ENCODE results near the gene RAP2B.
"Not testable (repeated sequence)": the region's sequence is repeated elsewhere in the genome, so short reads cannot be mapped to it uniquely, and the experiment has no call there.

The RAP2B gene

DNA sequence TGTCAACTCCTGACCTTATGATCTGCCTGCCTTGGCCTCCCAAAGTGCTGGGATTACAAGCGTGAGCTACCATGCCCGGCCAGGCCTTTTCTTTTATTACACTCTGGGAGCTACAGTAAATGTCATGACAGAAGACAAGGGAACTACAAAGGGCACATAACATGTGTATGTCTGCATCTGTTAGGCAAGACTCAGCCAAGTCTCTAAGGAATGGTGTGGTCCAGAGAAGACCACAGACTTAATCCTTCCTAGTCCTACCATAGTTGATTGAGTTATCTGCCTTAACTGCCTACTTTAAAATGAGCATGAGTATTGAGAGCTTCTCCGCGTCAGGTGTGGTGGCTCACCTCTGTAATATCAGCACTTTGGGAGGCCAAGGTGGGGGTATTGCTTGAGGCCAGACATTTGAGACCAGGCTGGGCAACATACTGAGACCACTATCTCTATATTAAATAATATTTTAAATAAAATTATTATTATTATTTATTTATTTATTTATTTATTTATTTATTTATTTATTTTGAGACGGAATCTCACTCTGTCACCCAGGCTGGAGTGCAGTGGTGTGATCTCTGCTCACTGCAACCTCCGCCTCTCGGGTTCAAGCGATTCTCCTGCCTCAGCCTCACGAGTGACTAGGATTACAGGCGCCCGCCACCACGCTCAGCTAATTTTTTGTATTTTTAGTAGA is 31.9 kb downstream of the RAP2B start:
- not testable (repeated sequence) for DNase-seq (ENCODE audit: low spot score)

DNA sequence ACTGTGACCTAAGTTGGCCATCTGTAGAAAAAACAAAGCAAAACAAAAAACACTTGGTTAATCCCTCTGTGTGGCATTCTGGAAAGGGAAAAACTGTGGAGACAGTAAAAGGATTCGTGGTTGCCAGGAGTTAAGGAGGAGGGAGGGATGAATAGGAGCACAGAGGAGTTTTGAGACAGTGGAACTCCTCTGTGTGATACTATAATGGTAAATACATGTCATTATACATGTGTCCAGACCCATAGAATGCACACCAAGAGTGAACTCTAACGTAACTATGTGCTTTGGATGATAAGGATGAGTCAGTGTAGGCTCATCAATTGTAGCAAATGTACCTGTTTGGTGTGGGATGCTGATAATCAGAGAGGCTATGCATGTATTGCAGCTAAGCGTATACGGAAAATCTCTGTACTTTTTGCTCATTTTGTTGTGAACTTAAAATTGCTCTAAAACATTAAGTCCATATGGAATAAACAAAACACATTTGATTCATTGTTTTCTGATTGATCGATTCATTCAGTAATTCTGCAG is 33.4 kb downstream of the RAP2B start:
- DNase-seq (ENCODE audit: low spot score): no peak

DNA sequence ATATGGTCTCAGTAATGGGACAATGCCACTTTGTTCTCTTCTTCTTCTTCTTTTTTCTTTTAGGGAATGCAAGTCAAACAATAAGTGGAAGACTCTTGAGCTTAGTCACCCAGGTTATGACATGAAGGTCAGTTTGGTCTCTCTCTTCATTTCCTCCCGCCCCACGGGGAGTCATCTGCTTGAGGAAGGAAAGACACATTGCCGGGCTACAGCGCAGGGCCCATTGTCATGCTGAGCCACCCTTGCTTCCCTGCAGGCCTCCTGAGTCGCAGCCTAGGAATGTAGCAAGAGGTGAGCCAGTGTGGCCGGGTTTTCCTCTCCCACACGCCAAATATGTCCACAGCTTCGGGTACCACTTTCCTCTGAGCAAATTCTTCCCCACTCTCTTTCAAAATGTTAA is 47.6 kb downstream of the RAP2B start:
- no peak for DNase-seq (ENCODE audit: low spot score)

DNA sequence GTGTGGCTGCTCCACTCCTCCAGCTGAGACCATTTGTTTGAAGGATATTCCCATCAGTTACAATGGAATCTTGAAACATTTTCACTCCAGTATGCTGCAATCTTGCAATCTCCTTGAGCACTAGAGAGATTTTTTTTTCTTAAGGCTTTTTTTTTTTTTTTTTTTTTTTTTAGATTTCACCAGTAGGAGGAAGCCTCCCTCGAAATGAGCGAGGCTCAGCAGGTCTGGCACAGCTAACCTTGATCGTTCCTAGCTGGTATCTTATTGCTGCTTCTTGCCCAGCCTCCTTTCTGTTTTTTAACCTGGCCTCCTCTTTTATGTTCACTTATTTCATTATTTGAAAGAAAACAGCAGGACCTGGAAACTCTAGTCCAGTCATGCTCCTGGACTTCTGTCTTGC is 48.1 kb downstream of the RAP2B start:
- DNase-seq (ENCODE audit: low spot score): no peak

DNA sequence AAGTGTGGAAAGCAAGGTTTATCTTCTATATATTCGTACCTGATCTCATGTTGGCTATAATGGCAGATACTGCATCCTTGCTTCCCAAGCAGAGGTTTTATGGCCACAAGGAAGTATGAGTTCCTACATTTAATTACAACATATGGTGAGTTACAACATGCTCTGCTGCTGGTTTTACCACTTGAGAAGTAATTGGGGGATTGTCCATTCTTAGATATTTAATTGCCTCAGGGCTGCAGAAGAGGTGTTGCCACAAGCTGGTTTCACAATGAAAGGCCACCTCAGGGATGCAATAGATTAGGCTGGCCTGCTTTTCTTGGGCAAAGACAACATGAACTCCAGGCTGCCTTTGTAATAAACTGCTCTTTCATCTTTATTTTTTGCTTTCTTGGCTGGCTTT is 48.6 kb downstream of the RAP2B start:
- no peak for DNase-seq (ENCODE audit: low spot score)

DNA sequence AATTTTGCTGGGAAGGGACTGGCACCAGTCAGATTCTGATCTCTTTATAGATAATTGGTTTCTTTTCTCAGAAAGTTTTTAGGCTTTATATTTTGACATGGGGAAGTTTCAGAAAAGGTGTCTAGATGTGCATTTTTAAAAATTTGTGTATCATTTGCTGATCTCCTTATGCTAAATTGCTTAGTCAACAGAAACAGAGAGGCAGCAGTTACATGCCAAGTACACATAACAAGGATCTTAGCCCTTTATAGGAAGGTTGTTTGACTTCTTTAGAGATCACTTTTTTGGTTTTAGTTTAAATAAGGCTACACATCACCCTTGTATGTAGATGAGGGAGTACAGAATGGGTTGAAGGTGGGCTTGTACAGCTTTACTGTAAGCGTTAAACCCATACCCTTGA is 53.5 kb downstream of the RAP2B start:
- no peak for DNase-seq (ENCODE audit: low spot score)

DNA sequence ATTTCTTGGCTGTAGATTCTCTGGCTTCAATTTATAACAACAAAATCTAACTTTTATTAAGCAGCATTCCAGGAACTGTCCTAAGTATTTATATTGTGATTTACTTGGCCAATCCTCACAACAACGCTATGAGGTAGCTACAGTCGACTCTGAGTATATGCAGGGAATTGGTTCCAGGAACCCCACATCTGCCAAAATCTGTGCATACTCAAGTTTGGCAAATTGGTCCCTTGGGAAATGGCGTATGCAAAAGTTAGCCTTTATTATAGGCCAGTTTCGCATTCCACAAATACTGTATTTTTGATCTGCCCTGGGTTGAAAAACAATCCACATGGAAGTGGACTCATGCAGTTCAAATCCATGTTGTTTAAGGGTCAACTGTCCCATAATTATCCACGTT is 53.9 kb downstream of the RAP2B start:
- no peak for DNase-seq (ENCODE audit: low spot score)

DNA sequence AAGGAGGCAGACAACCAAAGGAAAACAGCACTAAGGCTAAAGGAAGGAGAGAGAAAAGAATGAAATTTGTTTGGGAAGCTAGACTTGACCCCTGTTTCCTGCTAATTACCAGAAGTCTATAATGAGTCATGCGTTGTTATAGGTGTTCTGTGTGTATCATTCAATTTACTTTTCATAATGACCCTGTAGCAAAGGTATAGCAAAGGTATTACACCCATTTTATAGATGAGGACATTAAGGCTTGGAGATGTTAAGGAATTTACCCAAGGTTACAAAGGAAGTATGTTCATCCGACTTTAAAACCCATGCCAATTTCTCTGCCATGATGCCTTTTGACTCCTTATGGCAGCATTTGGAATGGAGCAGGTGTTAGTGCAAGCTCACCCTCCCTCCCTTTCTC is 54.9 kb downstream of the RAP2B start:
- no peak for DNase-seq (ENCODE audit: low spot score)

DNA sequence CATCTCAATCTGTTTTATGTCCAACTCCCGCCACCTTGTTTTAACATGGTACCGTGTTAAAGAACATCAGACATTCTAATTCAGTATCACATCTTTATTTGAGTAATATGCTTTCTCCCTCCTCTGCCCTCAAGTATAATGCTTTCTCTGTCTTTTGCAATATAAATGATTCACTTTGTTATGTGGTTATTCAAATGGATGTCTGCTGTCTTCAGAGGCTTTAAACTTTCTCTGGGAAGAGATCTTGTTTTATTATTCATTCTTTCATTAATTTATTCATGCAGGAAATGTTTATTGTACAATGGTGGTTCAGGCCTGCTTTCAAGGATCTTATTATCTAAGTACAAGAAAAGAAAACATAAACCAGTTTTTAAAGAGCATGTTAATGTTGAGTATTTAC is 57.1 kb downstream of the RAP2B start:
- DNase-seq (ENCODE audit: low spot score): no peak

Data from hematopoietic multipotent progenitor cell treated with erythropoietin and hydrocortisone succinate and interleukin-3 and kit ligand, for 17 days (in vitro differentiated cells).